ENCODE data around the gene RLN3. TPM values are rescaled to one million over a fixed set of nuclear protein-coding genes. Genes with fewer than 3 reads are reported as not detected.

RLN3 gene
- not detected in 2 replicates for total RNA-seq

GRCh38 chr19:14027856-14028450, at the start of gene RLN3:
RLN3 (plus strand) TSS chr19:14028148; CDS start chr19:14028205, 57 bp downstream.
- no peak for DNase-seq (ENCODE audit: low read depth, low spot score)

DNA sequence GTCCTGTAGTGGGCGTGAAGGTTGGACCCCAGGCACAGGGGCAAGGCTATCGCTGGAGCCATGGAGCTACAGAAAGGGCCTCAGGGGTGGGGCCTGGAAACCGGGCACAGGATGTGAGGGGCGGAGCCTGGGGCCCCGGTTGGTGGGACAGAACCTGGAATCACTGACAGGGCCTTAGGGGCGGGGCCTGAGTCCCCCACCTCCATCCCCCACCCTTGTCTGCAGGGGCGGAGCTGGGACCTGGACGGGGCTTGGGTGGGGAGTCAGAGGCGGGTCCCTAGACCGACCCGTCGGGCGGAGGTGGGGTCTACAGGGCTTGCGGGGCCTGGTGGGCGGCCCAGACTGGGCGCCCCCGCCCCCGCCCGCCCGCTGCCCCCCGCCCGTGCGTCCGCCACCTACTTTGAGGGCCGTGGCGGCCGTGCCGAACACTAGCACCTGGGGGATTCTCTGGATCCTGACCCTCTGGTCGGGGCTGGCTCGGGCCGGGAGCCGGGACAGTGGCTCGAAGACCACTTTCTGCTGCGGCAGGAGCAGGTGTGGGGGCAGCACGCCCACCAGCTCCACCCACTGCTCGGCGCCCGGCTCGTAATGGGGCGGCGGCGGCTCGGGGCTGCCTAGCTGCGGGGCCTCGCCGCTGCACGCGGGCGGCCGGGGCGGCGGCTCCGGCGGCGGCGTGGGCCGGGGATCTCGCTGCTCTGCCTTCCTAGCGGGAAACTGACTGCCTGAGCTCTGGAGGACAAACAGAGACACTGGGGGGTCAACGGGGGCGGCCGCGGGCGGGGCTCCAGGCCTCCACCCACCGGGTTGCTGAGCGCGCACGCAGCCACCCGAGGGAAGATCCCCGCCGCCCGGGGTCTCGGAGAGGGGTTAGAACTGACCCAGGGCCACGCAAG, 49.4 kb upstream of the RLN3 start:
- DNase-seq (ENCODE audit: low read depth, low spot score): no peak

DNA sequence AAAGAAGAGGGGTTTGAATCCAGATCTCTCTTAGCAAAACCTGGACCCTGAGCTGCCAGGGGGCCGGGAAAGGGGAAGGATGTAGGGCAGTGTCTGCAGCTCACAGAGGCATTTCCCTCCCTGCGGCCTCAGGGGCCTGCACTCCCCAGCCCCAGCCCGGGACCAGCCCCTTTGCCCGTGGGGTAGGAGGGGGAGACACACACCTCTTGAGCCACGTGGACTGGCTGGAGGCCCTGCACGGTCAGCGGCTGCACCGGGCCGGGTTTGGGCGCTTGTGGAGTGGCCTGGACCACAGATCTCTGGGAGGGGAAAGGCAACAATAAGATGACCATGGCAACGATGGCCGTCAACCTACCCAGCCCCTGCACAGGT, 48.7 kb upstream of the RLN3 start:
- no peak for DNase-seq (ENCODE audit: low read depth, low spot score)

DNA sequence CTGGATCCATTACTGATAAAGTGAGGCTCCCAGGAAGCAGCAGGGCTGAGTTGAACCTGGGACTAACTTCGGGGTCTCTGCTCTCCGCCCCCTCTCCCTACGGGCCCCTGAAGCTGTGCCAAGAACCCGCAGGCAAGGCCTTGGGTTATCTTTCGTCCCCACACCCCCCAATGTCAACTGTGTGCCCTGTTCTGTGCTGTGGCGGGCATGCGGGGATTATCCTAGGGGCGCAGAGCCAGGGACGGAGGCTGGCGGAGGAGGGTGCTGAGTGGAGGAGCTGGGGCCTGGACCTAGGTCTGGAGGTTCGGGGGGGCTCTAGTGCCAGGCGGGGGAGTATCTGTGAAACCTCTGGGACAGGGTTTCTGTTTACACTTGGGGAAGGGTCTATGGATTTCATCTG, 48.3 kb upstream of the RLN3 start:
- no peak for DNase-seq (ENCODE audit: low read depth, low spot score)

GRCh38 chr19:13980340-13980739, 47.6 kb upstream of the RLN3 start:
- DNase-seq (ENCODE audit: low read depth, low spot score): no peak

DNA sequence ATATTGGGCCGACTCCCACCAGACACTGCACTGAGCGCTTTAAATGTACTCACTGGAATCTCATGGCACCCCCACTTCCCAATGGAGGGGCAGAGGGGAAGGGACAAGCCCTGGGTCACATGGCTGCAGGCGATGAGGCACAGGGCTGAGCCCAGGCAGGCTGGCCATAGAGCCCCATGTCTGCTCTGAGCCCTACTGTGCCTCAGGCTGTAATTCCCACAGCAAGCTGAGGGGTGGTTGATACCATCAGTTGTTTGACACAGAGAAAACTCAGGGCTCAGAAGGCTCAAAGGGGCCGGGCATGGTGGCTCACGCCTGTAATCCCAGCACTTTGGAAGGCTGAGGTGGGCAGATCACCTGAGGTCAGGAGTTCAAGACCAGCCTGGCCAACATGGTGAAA, 46.9 kb upstream of the RLN3 start:
- DNase-seq (ENCODE audit: low read depth, low spot score): no peak

DNA sequence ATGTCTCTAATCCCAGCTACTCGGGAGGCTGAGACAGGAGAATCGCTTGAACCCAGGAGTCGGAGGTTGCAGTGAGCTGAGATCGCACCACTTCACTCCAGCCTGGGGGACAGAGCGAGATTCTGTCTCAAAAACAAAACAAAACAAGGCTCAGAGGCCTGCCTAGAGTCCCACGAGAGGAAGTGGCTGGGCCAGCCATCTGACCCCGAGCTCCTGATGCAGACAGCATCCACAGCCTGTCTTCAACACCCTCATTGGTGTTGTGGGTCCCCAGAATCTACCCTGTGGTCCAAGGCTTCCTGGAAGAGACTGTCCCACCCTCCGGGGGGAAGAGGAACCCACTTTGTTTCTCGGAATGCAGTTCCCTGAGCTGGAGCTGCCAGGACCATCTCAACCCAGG, 46.5 kb upstream of the RLN3 start:
- DNase-seq (ENCODE audit: low read depth, low spot score): no peak

DNA sequence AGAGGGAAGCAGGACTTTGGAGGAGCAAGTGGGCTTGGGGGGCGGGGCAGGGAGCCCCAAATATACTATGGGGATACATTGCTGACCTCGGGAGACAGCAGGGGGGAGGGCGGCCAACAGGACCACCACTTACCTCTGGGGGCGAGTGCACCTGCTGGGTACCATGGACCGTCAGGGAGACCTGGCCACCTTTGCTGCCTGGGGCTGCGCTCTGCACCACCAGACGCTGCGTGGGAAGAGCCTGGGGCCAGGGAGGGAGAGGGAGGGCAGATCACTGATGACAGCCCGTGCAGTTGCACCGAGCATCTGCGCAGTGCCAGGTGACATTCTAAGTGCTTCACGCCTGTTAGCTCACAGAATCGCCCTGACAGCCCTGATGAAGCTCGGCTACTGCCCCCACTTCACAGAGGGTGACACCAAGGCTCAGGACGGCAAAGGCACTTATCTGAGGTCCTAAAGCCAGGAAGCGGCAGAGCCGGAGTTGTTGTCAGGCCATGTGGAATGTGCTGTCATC, 45.9 kb upstream of the RLN3 start:
- DNase-seq (ENCODE audit: low read depth, low spot score): no peak

- no peak for DNase-seq (ENCODE audit: low read depth, low spot score)
Observed at GRCh38 chr19:13982773-13983172, 45.2 kb upstream of the RLN3 start.

GRCh38 chr19:13983213-13983889, 44.6 kb upstream of the RLN3 start:
- DNase-seq (ENCODE audit: low read depth, low spot score): no peak

- DNase-seq (ENCODE audit: low read depth, low spot score): no peak
Observed at GRCh38 chr19:13984186-13984585, 43.8 kb upstream of the RLN3 start.

DNA sequence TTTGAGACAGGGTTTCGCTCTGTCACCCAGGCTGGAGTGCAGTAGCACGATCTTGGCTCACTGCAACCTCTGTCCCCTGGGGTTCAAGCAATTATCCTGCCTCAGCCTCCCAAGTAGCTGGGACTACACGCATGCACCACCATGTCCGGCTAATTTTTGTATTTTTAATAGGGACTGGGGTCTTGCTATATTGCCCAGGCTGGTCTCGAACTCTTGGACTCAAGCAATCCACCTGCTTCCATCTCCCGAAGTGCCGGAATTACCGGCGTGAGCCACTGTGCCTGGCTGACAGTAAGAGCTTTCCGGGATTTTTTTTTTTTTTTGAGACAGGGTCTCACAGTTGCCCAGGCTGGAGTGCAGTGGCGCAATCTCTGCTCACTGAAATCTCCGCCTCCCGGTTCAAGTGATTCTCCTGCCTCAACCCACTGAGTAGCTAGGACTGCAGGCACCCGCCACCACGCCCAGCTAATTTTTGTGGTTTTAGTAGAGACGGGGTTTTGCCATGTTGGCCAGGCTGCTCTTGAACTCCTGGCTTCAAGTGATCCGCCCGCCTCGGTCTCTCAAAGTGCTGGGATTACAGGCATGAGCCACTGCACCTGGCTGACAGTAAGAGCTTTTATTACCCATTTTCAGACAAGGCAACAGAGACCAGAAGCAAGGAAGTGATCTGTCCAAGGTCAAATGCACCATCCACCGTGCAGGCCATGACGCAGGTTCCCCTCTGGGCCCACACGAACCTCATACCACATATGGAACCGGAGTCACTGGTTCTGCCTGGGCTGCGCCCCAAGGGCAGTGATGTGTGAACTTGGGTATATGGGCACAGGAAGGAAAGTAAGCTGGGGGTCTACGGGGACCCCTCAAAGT, 42.8 kb upstream of the RLN3 start:
- no peak for DNase-seq (ENCODE audit: low read depth, low spot score)

- DNase-seq (ENCODE audit: low read depth, low spot score): no peak
Observed at GRCh38 chr19:13985771-13986347, 42.1 kb upstream of the RLN3 start.

GRCh38 chr19:13986348-13986904, 41.5 kb upstream of the RLN3 start:
- DNase-seq (ENCODE audit: low read depth, low spot score): peak; percentile 48

DNA sequence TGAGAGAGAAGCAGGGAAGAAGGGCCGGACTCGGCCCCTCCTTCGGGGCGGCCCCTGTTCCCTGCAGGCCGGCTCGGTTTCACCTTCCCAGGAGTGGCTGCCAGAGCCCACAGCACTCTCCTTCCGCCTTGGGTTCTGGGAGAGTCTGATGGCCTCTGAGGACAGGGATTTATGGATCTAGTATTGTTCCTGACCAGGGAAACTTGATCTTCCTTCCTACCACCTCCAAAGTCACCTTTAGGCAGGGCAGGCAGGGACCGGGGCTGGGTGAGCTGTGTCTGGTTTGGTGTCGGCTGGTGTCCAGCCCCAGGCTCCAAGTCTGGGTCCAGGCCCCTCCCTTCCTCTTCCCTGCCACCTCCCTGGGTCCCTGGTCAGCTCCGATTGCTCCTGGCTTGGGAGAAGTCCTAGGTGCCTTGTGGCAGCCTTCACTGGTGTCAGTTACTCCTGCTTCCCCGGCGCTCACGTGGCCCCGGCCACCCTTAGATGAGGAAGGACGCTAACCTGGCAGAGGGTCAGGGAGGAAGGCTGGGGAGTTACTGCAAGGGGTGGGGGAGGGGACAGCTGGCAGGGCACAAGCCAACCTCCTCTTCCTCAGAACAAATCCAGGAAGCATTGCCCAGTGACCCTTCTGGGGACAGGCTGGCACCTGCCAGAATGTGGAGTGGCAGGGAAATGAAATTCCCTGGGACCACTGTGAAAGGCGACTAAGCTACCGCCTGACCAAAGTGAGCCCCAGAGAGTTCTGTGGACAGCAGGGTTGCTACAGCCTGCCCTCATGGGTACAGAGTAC, 40.7 kb upstream of the RLN3 start:
- DNase-seq (ENCODE audit: low read depth, low spot score): no peak

- no peak for DNase-seq (ENCODE audit: low read depth, low spot score)
Observed at GRCh38 chr19:13989487-13989886, 38.5 kb upstream of the RLN3 start.

- no peak for DNase-seq (ENCODE audit: low read depth, low spot score)
Observed at GRCh38 chr19:13990085-13990484, 37.9 kb upstream of the RLN3 start.

GRCh38 chr19:13992025-13992424, 35.9 kb upstream of the RLN3 start:
- DNase-seq (ENCODE audit: low read depth, low spot score): no peak

- no peak for DNase-seq (ENCODE audit: low read depth, low spot score)
Observed at GRCh38 chr19:13993590-13994300, 34.2 kb upstream of the RLN3 start.

Measured in pulmonary artery endothelial cell (primary cell).